HG03520 (cell line): ENCODE results near the gene RASGEF1C.

ENCODE experiments used
- ATAC-seq: cut with Tn5 transposase; IDR thresholded peaks from one replicate; pipeline ENCODE4 v1.9.1; 2021; ENCODE audit warnings: mild to moderate bottlenecking, moderate library complexity; ENCODE audit not compliant: unreplicated experiment

Gene RASGEF1C

DNA sequence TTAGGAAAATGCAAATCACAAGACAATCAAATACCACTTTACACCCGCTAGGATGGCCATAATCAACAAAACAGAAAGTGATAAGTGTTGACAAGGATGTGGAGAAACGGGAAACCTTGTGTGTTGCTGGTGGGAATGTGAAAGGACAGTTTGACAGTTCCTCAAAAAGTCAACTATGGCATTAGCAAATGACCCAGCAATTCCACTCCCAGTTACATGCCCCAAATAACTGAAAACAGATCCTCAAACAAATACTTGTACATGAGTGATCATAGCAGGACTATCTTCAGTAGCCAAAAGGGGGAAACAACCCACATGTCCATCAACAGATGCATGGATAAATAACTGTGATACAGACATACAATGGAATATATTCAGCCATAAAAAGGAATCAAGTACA is 21.2 kb downstream of the RASGEF1C start:
- no peak for ATAC-seq

DNA sequence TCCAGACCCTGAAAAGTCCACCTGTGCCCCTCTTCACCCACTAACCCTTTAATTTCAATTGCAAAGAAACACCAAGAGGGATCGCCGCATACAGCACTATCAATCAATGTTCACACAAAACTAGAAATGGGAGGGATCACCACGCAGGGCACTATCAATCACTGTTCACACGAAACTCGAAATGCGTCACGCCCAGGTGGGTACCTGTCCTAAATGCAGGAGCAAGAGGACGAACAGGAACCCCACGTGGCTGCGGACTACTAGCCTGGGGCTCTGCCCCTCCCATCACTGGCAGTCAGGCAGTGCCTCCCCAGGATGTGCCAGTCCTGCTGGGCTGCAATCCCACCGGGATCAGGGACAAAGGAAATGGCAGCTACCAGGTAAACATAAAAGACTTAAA is 28.2 kb downstream of the RASGEF1C start:
- ATAC-seq = no peak

DNA sequence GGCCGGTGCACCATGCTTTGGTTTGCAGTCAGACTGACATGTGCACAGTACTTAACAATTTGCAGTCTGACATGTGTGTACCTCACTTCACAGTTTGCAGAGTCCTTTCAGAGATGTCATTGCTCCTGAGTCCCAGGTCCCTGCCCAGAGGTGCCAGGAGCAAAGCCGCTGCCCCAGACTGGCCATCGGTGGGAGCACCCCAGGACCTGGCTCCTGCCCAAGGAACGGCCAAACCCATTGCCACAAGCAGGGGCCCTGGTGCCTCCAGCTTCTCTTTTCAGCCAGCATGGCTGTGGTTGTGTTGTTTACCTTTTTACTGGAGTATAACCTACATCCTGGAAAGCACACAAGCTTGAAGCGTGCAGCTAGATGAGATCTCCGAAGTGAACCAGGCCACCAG is 28.6 kb downstream of the RASGEF1C start:
- ATAC-seq = no peak

DNA sequence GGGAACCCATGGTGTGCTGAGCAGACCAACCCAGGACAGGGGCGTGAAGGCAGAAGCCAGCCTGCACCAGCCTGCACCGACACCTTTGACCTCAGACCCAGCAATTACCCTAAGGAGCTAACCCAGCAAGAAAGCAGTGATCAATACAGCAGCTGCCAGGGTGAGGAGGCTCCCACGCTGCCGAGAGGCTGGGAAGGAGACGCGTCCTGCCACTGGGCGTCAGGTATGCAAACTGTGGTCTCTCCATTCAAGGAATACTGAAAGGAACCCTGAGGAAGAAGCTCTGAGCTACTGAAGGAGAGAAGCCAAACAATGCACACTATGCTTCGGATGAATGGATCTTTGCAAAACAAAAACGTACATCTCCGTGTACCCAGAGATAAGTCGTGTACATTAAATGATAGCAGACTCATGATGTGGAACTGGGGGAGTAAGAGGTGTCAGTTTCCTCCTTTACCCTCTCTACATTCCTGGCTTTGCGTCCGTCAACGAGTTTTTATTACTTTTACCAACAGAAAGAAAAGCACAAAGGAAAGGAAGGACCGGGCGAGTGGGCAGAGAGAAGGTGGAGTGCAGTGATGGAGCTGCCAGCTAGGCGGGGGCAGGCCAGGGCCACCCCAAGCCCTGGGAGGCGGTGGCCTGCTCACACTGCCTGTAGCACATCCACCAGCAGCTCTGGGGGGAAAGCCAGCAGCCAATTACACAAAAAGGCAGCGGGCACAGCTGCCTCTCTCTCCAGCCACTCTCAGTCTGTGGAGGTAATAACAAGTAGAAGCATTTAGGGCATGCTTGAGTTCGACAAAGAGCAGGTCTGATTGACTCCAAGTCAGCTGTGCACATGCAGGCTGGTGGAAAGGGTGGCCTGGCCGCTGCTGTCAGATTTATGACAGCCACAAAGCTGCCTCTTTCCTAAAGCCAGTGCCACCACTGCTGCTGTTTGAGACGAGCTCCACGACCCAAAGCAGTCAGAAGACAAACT is 29.3 kb downstream of the RASGEF1C start:
- ATAC-seq = no peak

DNA sequence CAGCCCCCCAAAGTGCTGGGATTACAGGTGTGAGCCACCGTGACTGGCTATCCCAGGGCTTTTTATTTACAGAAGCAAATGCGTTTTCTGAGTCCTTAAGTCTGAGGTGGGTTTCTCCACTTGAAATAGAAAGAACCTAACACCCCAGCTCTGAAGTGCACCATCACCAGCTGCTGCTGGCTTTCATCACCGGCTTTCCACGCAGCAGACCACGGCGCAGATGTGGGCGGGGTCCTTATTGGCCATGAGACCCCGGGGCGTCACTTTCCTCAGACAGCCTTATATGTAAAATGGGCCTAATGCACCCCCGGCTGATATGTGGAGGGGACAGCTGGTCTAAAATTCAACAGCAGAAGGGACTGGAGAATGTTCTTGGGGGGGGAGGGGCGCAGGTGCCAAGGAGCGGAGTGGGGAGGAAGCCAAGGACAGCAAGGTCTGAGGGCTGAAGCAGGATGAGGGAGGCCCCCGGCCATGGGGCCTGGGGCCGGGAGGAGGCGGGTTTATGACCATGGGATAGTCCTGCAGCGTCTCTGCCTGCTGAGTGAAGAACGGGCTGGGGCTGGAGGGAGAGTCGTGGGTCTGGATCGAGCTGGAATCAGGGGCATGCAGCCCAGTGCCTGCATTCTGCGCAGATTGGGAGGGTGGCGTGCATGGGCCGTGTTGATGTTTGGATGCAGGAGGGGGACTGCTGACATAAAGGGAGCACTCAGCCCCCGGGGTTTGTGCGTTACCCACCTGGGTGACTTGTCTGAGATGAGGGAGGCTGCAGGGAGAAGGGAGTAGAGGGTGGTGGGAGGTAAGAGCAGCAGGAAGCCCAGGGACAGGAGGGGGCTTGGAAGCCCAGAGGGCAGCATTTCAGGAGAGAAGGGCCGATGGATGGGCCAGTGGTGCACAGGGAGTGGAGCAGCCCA is 30.2 kb downstream of the RASGEF1C start:
- no peak for ATAC-seq

GRCh38 chr5:180176191-180176590 is 32.8 kb downstream of the RASGEF1C start:
- ATAC-seq = no peak

GRCh38 chr5:180175015-180175431 is 34.0 kb downstream of the RASGEF1C start:
- no peak for ATAC-seq

GRCh38 chr5:180174587-180174972 is 34.4 kb downstream of the RASGEF1C start:
- ATAC-seq = no peak

DNA sequence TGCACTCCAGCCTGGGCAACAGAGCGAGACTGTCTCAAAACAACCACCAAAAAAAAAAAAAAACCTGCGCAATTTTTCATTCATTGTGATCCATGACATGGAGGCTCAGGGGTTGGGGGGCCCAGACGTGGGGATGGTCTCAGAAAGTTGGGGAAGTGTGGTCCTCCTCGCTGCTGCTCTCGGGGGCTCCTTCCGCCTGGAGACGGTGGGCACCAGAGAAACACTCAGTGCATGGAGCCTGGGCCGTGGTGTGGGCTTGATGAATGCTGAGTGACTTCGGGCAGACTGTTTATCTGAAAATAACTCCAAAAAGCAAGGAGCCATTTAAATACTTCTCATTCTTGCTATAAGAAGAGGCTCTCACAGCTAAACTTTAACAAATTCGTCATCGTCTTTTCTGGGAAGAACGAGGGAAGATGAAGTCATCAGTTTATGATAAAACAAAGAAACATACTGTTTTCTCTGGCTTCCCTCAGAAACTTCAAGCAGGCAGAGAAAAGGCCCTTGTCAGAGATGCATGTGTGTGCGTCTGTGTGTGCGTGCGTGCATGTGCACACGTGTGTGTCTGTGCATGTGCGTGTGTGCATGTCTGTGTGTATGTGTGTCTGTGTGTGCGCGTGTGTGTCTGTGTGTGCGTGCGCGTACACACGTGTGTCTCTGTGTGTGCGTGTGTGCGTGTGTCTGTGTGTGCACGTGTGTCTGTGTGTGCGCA is 35.0 kb downstream of the RASGEF1C start:
- ATAC-seq = no peak

DNA sequence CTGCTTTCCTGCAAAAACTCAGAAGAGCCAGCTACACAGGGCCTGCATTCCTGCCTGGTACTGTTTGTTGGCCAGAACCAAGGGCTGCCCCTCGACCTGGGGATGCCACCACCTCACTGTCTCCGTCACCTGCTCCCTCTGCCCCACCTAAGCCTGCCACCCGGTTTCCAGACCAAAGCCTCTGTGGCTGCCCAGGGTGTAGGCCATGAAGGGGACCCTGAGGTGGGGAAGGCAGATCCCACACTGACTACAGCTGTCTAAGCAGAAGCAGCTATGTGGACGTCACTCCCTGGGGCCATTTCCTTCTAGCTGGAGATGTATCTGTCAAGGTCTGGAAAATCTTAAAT is 35.8 kb downstream of the RASGEF1C start:
- ATAC-seq = no peak

DNA sequence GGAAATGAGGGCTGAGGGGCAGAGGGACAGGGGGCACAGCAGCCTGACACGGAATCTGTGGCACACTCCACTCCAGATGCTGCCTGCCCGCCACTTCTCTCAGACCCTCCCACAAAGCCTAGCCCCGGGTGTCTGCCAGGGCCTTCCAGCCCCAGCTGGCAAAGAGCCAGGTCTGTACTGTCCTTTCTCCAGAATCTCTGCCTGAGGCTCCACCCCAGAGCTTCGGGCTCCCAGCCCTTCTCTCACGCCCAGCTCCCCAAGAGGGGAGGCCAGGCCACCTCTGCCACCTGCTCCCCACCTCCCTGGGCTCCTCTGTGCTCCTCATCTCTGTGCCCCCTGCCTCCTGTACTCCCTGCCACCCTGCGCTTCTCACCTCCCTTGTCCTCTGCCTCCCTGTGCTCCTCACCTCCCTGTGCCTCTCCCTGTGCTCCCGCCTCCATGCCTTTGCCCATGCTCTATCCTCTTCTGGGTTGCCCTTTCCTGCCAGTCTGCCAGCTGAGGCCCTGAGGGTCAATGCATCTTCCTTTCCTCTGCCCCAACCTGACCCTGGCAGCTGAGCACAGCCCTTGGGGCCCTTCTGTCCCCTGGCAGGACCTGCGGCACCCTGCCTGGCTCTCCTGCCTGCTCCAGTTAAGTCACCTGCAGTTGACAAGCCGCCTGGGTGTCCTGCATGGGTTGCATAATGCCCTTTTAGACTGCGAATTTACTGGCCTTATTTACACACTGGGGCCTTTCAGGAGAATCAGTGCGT is 36.4 kb downstream of the RASGEF1C start:
- ATAC-seq = no peak

DNA sequence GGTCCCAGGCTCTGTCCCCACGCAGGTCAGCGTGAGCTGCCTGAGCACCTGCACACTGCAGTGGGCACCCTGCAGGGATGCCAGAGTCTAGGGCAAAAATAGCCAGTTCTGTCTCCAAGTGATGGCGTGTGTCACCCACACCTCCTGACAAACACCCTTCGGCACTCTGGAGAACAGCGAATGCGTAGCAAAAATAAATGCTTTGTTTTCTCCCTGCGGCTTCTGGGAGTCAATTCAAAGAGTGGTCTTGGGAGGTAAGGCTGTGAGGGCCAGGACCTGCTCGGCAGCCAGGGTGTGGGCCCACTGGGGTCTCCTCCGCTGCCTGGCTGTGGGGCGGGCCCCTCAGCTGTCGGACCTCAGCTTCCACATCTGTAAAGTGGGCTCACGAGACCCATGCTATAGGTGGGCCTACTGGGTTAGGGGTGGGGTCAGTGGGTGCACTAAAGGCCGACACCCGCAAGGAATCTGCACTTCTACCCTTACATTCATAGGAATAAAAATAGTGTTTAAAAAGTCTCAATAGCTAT is 37.4 kb downstream of the RASGEF1C start:
- ATAC-seq = no peak

- no peak for ATAC-seq
These were observed 38.0 kb downstream of the RASGEF1C start for GRCh38 chr5:180170810-180171567.

DNA sequence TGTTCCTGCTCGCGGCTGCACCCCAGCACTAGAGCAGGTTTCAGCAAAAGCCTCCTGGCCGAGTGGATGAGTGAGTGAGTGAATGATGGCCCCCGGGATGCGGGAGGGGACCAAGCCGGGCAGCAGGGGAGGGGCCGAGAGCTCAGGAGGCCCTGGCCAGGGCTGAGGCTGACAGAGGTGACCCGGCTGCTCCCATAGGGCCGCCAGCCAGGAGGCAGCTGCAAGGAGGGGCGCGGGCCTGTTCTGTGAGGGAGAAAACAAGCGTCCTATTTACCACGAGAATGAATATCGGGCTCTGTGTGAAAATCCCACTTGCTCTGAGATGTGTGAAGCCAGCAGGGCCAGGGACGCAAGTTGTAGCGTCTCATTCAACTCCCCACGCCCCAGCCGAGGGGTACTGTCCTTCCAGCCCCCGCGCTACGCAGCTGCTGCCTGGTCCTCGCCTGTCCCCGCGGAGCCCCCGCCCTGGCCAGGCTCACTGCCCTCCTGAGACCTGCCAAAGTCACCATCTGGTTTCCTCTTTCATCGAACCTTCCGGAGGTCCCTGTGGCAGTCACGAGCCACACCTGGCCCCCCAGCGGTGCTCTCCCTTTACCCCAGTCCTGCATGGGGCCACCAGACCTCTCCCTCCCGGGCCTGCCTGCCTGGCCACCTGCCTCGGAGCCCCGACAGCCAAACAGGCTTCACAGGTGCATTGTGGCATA is 38.8 kb downstream of the RASGEF1C start:
- ATAC-seq = no peak

DNA sequence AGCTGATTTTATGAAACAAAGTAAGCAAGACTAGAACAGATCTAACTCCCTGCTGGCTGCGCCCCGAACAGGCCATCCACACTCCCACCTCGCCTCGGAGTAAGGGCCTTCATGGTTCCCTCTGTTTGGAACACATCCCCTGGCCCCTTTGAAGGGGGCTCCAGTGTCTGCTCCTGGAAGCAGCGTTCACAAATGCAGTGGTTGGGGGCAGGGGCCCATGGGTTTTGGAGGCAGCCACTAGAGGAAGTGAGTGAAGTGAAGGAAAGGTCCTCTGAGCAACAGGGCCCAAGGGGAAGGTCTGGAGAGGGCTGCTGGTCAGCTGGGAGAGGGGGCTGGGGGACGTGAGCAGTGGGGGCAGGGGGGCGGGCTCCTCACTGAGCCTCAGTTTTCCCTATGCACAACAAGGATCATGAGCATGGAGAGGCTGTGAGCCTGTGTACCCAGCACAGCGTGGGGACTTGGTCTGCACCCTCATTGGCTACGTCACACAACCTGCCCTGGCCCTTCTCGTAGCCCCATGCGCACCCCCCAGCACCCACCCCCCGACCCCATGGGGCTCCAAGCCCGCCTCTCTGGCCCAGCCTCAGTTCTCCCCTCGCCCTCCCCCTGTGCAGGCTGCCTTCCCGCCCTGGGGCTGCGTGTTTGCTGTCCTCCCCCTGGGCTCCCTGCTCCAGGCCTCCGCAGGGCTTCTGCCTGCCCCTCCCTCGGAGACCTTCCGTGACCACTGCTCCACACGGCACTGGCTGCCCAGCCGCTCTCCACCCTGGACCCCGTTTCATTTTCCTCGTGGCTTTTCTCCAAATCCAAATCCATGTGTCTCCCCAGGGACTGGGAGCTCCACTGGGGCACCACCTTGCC is 39.5 kb downstream of the RASGEF1C start:
- ATAC-seq = no peak

GRCh38 chr5:180168758-180169157 is 40.3 kb downstream of the RASGEF1C start:
- no peak for ATAC-seq

GRCh38 chr5:180166176-180166575 is 42.8 kb downstream of the RASGEF1C start:
- ATAC-seq = no peak

DNA sequence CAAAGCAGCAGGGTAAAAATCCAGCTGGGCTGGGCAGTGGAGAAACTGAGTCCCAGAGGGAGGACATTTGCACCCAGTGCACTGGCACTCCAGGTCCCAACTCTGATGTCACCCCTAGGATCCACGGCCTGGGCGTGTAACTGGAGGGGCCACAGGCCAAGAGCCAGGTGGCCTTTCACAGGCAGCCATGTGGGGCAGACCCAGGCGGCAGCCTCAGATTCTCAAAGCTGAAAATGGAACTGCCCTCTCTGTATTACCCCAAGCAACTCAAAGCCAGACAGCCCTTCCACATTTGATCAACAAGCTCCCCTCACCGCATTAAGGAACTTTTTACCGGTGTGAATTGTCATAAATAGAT is 46.7 kb downstream of the RASGEF1C start:
- no peak for ATAC-seq
